ENCODE data around the gene SIX3.

SIX3 gene

GRCh38 chr2:44931198-44931780 is 10.2 kb upstream of the SIX3 start:
- DNase-seq, result no peak

DNA sequence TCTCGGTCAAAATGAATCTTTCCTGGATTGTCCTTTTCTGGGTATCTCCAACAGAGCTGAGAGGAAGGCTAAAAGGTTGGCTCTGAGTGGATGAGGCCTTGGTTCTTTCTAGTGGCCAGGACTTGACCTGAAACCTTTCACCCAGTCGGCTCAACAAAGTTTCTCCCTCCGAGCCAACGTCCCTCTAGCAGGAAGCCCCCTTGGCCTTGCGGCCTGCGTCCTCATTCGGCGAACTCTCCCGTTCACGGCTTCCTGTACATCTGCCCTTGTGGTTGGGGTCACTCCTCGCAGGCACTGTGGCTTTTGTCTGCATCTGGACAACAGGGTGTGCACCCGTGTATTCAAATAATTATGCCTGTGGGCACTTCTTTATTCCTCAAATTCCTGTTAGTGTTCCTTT is 9.4 kb upstream of the SIX3 start:
- DNase-seq, result no peak

- DNase-seq, result no peak
Measured at GRCh38 chr2:44932564-44933392, 8.7 kb upstream of the SIX3 start.

DNA sequence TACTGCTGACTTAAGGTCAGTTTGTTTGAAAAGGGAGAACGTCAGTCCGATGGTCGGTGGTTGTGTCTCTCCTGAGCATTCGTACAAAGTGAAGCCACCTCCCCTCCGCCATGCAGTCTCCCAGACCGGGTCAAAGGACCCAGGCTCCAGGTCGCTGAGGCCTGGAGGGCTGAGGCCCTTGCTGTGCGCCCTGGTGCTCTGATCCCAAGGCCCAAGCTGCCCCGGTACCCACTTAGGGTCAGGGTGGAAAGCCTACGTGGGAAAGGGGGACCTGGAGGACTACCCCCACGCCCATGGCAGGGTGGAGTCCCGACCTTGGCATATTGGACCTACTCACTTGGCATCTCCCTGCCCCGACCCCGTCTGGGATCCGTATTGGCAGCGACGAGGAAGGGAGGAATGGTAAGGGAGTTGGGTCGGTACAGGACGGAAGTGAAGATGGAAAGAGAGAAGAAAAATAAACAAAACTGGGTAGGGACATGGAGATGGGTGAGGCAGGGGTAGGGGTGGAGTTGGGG is 8.0 kb upstream of the SIX3 start:
- no peak for DNase-seq

DNA sequence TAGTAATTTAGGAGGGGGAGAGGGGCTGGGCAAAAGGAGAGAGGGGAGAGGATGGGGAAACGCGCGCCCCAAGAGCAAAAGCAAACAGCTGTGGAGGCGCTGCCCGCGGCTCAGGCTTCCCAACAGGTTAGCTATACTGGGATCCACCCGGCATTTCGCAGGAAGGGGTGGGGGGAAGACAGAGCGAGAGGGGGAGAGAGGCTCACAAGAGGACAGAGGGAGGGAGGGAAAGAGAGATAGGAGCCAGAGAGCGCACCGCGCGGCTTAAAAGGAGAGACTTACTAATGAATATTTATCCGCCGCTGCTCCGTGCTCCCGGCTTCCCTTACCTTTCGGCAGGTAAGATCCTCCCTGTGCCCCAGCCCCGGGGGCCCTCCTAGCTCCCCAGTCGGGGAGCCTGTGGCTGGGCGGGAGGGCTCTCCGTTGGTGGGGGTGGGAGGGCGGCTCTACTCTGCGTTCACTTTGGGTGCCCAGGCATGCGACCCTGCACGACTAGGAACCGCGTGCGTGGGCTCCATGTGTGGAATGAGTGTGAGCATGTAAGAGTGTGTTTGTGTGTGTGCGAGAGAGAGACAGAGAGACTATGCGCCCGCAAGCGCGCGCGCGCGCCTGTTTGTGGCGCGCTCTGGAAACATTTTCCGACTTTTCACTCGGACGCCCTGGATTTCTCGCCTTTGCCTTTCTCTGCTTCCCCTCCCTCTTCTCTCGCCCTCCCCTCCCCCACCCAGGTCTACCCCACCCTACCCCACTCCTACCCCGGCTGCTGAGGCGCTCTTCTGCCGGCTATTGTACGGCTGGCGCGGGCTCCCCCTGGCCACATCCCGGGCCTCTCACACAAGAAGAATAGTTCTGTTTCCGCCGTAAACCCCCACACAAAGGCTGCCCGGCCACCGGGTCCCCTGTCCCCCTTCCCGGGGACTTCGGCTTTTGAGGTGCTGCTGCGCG is 7.2 kb upstream of the SIX3 start:
- peak; percentile 42 for DNase-seq

DNA sequence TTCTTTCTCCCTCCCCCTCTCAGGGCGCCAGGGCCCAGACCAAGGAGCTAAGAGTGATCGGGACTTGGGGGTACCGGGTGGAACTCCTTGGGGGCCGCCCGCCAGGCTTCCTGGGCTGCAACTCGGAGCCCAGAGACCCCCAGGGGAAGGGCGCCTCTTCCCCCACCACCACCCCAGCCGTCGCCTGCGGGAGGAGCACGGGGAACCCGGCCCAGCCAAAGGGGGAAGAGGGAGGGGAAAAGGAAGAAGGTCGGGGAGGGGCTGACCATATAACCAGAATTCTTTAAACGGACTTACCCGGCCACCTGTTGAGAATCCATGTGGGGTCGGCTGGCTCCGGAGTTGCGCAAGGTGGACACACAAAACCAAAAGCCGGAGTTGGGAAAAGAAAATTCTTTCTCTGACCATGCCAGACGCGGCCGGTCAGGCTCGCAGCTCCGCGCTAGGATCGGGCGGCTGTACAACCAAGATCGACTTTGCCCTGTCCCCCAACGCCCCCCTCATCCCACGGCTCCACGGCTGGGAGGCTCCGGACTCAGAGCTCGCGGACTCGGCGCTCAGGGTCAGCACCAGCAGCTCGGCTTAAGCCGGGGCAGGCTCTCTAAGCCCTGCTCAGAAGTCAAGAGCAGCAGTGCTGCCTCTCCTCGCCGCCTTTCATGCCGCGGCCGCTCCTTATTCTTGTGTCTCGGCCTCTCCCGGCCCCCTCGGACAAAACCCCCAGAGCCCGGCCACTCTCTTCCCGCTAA is 6.3 kb upstream of the SIX3 start:
- peak; percentile 47 for DNase-seq

- no peak for DNase-seq
Measured at GRCh38 chr2:44935729-44936098, 5.8 kb upstream of the SIX3 start.

DNA sequence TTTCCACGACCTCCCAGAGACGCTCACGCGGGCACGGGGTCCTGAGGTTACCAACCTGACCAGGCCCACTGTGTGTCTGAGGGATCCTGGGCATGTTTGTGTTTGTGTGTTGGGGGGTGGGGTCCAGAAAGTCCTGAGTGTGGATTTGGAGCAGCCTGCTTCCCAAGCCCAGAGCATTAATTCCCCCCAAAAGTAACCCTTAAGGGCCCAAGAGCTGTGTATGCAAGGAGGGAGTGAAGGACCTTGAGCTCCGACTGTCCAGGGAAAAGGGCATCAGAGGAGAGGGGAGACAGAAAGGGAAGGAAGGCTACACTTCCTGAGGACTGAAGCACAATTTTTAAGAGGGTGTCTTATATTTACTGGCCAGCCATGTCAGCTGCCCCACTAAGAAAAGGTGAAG is 5.2 kb upstream of the SIX3 start:
- no peak for DNase-seq

GRCh38 chr2:44936715-44937687 is 4.5 kb upstream of the SIX3 start:
- DNase-seq, result no peak

DNA sequence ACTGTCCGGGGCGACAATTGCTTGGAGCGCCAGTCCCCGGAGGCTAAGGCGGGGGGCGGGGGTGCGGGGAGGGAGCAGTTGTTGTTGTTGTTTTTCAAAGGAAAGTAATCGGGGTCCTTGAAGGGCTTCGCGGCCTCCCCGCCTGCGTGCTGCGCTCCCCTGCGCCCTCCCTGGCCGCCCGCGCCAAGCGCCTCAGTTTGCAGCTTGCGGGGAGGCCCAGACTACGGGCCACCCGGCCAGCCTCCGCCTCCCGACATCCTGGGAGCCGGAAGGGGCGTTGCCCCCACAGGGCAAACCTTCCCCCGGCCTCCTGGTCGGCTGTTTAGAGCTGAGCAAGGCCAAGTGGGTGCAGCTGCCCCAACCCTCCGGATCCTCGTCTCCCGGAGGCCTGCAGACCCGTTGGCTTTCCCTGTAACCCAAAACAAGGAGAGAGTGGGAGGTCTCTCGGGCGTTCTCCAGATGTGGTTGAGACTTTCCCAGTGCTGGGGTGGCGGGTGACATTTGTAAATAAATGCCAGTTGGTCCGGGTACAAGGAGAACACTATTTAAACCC is 3.7 kb upstream of the SIX3 start:
- DNase-seq, result no peak

DNA sequence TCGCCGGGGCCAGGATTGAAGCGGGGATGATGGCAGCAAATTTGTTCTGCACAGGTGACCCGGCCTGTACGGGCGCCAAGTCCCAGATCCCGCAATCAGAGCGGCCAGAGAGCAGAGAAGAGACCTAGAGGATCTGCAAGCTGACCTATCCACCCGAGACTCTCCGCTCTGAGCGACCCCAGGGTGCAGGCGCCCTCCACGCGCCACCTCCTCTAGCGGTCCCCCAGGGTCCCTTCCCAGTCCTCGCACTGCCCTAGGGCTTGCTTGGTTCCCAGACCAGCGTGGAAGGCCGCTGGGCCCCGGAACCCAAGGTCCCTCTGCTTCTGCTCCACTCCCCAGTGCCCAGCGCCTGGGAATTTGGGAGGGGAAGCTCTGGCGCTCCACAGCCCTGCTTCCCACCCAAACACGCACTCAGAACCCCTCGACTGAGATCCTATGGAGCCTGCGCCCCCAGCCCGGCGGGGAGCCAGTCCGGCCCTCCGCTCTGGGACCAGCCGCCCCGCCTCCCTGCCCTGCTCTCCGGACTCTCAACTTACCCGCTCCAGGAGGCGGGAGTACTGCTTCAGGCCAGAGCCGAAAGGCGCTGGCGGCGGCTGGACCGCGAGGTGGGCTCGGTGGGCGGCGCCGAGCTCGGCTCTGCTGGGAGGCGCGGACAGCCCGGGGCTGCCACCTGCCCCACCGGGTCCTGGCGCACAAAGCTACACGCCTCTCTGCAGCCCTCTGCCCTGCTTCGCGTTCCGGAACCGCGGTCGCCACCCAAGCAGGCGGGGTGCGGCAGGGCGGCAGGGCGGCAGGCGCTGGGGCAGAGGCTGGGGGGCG is 3.0 kb upstream of the SIX3 start:
- no peak for DNase-seq

- no peak for DNase-seq
Measured at GRCh38 chr2:44939106-44940048, 2.1 kb upstream of the SIX3 start.

GRCh38 chr2:44940049-44940494 is 1.4 kb upstream of the SIX3 start:
- no peak for DNase-seq

GRCh38 chr2:44940732-44941464 is 604 bp upstream of the SIX3 start:
- DNase-seq, result no peak

GRCh38 chr2:44942304-44943030 is 965 bp downstream of the SIX3 start:
- DNase-seq, result no peak

GRCh38 chr2:44943031-44943692 is 1.7 kb downstream of the SIX3 start:
- DNase-seq, result no peak

- DNase-seq, result no peak
Measured at GRCh38 chr2:44943693-44944101, 2.2 kb downstream of the SIX3 start.

Measured in right forelimb (tissue), 1 donor.